HUES6 (cell line): Measurements from ENCODE around the gene TDRD9.

Experiments used
- H3K27ac ChIP-seq: 2 replicates; pipeline ENCODE4 v1.7.0; 2013; ENCODE audit warnings: low read depth, mild to moderate bottlenecking, low read length, inconsistent platforms
- H3K27me3 ChIP-seq: 2 replicates; pipeline ENCODE4 v1.6.1; 2013; ENCODE audit warnings: low read length; ENCODE audit not compliant: control insufficient read depth, insufficient read depth
- H3K36me3 ChIP-seq: 2 replicates; pipeline ENCODE4 v1.6.1; 2013; ENCODE audit warnings: low read length; ENCODE audit not compliant: control insufficient read depth, insufficient read depth
- H3K4me1 ChIP-seq: 2 replicates; pipeline ENCODE4 v1.6.1; 2013; ENCODE audit warnings: low read length; ENCODE audit not compliant: control insufficient read depth, insufficient read depth
- H3K4me3 ChIP-seq: 2 replicates; pipeline ENCODE4 v1.5.1; 2013; ENCODE audit warnings: low read depth, low read length
- H3K9ac ChIP-seq: one replicate; pipeline ENCODE4 v1.6.1; 2013; ENCODE audit warnings: mild to moderate bottlenecking, low read length
- H3K9me3 ChIP-seq: 2 replicates; pipeline ENCODE4 v1.6.1; 2013; ENCODE audit warnings: low read depth, low read length; ENCODE audit not compliant: control insufficient read depth, insufficient read depth

The TDRD9 gene

GRCh38 chr14:103995876-103996275, 67.6 kb downstream of the TDRD9 start:
- no peak overlapping the region for H3K27ac ChIP-seq
- H3K36me3 ChIP-seq: no peaks in the 10 kb centered on the region
- H3K4me3 ChIP-seq: no peak overlapping the region
- no peak overlapping the region for H3K9ac ChIP-seq
- H3K9me3 ChIP-seq: no peaks in the 10 kb centered on the region
- H3K4me1 ChIP-seq: no peaks in the 10 kb centered on the region; the same call in 1 of the 2 replicates
- no peaks in the 10 kb centered on the region; the same call in 1 of the 2 replicates for H3K27me3 ChIP-seq

GRCh38 chr14:103997391-103997790, 69.1 kb downstream of the TDRD9 start:
- H3K9ac ChIP-seq: no peak overlapping the region
- H3K36me3 ChIP-seq: no peaks in the 10 kb centered on the region
- no peaks in the 10 kb centered on the region; the same call in 1 of the 2 replicates for H3K4me1 ChIP-seq
- no peak overlapping the region for H3K4me3 ChIP-seq
- no peak overlapping the region for H3K27ac ChIP-seq
- H3K9me3 ChIP-seq: no peaks in the 10 kb centered on the region
- no peaks in the 10 kb centered on the region; the same call in 1 of the 2 replicates for H3K27me3 ChIP-seq

DNA sequence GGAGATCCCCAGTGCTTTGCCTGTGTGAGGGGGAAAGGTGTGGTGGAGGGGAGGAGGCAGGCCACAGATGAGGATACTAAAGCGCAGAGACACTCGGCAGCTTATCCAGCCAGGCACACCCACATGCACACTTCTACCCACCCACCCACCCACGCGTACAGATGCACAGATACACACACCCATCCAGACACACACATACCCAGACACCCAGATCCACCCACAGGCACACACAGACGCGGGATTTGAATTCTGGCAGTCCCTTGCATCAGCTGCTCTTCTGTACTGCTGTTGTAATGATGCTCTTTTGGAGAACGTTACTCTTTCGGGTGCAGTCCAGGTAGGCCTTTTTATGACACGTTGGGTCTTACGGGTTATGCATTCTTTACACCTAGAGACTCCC, 69.8 kb downstream of the TDRD9 start:
- H3K9me3 ChIP-seq: no peaks in the 10 kb centered on the region
- no peaks in the 10 kb centered on the region; the same call in 1 of the 2 replicates for H3K4me1 ChIP-seq
- H3K9ac ChIP-seq: no peak overlapping the region
- H3K27ac ChIP-seq: no peak overlapping the region
- H3K36me3 ChIP-seq: no peaks in the 10 kb centered on the region
- no peak overlapping the region for H3K4me3 ChIP-seq
- no peaks in the 10 kb centered on the region; the same call in 1 of the 2 replicates for H3K27me3 ChIP-seq

- Histone ChIP-seq H3K4me3 (no peak overlapping the region), H3K4me1 (no peaks in the 10 kb centered on the region; the same call in 1 of the 2 replicates), H3K27ac (no peak overlapping the region), H3K36me3 (no peaks in the 10 kb centered on the region), H3K9me3 (no peaks in the 10 kb centered on the region), H3K27me3 (no peaks in the 10 kb centered on the region; the same call in 1 of the 2 replicates), H3K9ac (no peak overlapping the region)
Observed at GRCh38 chr14:103999795-104000440, 71.7 kb downstream of the TDRD9 start.

DNA sequence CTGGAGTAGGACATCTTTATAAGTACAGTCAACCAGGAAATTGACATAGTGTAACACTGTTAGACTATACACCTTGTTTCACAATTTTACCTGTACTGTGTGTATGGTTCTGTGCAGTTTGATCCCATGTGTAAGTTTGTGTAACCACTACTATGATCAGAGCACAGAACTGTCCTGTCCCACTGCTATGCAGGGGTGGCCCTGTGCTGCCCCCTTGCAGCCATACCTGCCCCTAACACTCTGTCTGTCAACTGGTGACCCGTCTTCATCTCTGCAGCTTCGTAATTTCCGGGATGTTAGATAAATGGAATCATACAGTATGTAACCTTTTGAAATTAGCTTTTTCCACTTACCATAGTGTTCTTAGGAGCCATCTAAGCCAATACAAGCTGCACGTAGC, 72.7 kb downstream of the TDRD9 start:
- Histone ChIP-seq H3K9me3 (no peaks in the 10 kb centered on the region), H3K36me3 (no peaks in the 10 kb centered on the region), H3K27me3 (no peaks in the 10 kb centered on the region; the same call in 1 of the 2 replicates), H3K27ac (no peak overlapping the region), H3K9ac (no peak overlapping the region), H3K4me1 (no peaks in the 10 kb centered on the region), H3K4me3 (no peak overlapping the region)

- H3K36me3 ChIP-seq: no peaks in the 10 kb centered on the region
- H3K9me3 ChIP-seq: no peaks in the 10 kb centered on the region
Observed at GRCh38 chr14:104003616-104004015, 75.4 kb downstream of the TDRD9 start.

GRCh38 chr14:104004849-104005248, 76.6 kb downstream of the TDRD9 start:
- no peak overlapping the region for H3K9ac ChIP-seq
- no peaks in the 10 kb centered on the region for H3K4me1 ChIP-seq
- H3K4me3 ChIP-seq: no peak overlapping the region
- H3K36me3 ChIP-seq: no peaks in the 10 kb centered on the region
- no peak overlapping the region for H3K27ac ChIP-seq
- H3K9me3 ChIP-seq: no peaks in the 10 kb centered on the region
- H3K27me3 ChIP-seq: no peaks in the 10 kb centered on the region

More at GRCh38 chr14:104003616-104004015, 75.4 kb downstream of the TDRD9 start:
- H3K9ac ChIP-seq: no peak overlapping the region
- no peaks in the 10 kb centered on the region for H3K27me3 ChIP-seq
- H3K4me3 ChIP-seq: no peak overlapping the region
- H3K27ac ChIP-seq: no peak overlapping the region
- H3K4me1 ChIP-seq: no peaks in the 10 kb centered on the region

GRCh38 chr14:104005489-104005888, 77.2 kb downstream of the TDRD9 start:
- no peaks in the 10 kb centered on the region for H3K27me3 ChIP-seq
- H3K4me1 ChIP-seq: no peaks in the 10 kb centered on the region
- H3K36me3 ChIP-seq: no peaks in the 10 kb centered on the region
- H3K4me3 ChIP-seq: no peak overlapping the region
- H3K9ac ChIP-seq: no peak overlapping the region
- no peak overlapping the region for H3K27ac ChIP-seq
- H3K9me3 ChIP-seq: no peaks in the 10 kb centered on the region

GRCh38 chr14:104007121-104007520, 78.9 kb downstream of the TDRD9 start:
- no peaks in the 10 kb centered on the region for H3K36me3 ChIP-seq
- H3K4me1 ChIP-seq: no peaks in the 10 kb centered on the region
- H3K9me3 ChIP-seq: no peaks in the 10 kb centered on the region
- no peak overlapping the region for H3K4me3 ChIP-seq
- H3K27ac ChIP-seq: no peak overlapping the region
- no peaks in the 10 kb centered on the region for H3K27me3 ChIP-seq
- H3K9ac ChIP-seq: no peak overlapping the region

- Histone ChIP-seq H3K4me1 (no peaks in the 10 kb centered on the region), H3K36me3 (no peaks in the 10 kb centered on the region), H3K27ac (no peak overlapping the region), H3K4me3 (no peak overlapping the region), H3K9me3 (no peaks in the 10 kb centered on the region), H3K9ac (no peak overlapping the region), H3K27me3 (no peaks in the 10 kb centered on the region)
Observed at GRCh38 chr14:104009297-104009696, 81.0 kb downstream of the TDRD9 start.

DNA sequence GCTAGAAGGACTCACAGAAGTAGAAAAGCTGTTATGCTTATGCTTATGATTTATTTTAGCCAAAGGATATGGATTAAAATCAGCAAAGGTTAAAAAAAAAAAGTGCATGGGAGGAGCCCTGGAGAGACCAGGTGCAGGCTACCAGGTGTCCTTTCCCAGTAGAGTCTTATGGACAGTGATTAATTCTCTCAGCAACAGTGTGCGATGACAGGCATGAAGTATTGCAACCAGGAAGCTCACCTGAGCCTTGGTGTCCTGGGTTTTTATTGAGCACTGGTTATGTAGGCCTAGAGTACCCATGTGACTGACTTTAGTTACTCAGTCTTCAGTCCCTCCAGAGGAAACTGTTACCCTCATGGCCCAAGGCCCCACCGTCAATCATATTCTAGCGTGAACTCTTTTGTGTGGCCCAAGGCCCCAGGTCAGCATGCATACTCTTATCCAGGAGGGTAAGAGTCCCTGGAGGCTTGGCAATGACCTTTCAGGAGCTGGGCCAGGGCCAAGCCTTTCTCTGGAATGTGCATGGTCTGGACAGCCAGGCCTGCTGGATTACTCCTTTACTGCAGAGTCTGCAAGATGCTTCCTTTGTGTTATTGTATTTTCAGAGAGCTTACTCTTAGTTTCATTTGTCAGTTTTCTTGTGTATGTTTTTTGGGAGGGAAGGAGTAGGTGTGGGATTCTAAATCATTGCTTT, 83.7 kb downstream of the TDRD9 start:
- no peak overlapping the region for H3K9ac ChIP-seq
- H3K36me3 ChIP-seq: no peaks in the 10 kb centered on the region
- no peaks in the 10 kb centered on the region for H3K4me1 ChIP-seq
- no peak overlapping the region for H3K4me3 ChIP-seq
- H3K27ac ChIP-seq: no peak overlapping the region
- H3K27me3 ChIP-seq: no peaks in the 10 kb centered on the region
- no peaks in the 10 kb centered on the region for H3K9me3 ChIP-seq
